SK-N-SH (cell line): Measurements from ENCODE around the gene USP34. TPM values are rescaled to one million over a fixed set of nuclear protein-coding genes. Genes with fewer than 3 reads are reported as not detected.

Experiments
- CTCF ChIA-PET: fragments of 300-600, 350-600 bp; formaldehyde crosslinking; extraction: SDS; loops from one replicate; lab custom pipeline; 2021; lab: Yijun Ruan, JAX
- POLR2A ChIA-PET: fragments of 350-600 bp; sonication (Branson Sonifier 250); formaldehyde crosslinking; extraction: SDS; loops from one replicate; lab custom pipeline; 2020; ENCODE audit warnings: antibody characterized with exemption, inconsistent platforms; lab: Yijun Ruan, JAX
- DNase-seq: peaks from one replicate; pipeline ENCODE4 v3.0.0; 2012
- H2AFZ ChIP-seq: fragments of 200-600 bp; sonication (generic); 2 replicates; pipeline ENCODE4 v1.8.1; 2016; ENCODE audit warnings: antibody characterized with exemption, mild to moderate bottlenecking, low read depth
- H3F3A ChIP-seq: fragments of 200-600 bp; sonication (generic); replicated peaks from 2 replicates; pipeline ENCODE3; 2016; ENCODE audit warnings: antibody characterized with exemption, mild to moderate bottlenecking; ENCODE audit not compliant: insufficient read depth
- H3K27ac ChIP-seq, 2 experiments: fragments of 200-500 bp in 1 of 2; fragments of 200-600 bp in 1 of 2; sonication (Bioruptor generic) in 1 of 2; sonication (generic), shearing (Covaris generic) in 1 of 2; 2 replicates each; pipeline versions ENCODE4 v1.5.1 to v1.6.1; 2014 to 2016; ENCODE audit warnings: low read depth in 2 of 2, inconsistent platforms in 1 of 2, low read length in 1 of 2, mild to moderate bottlenecking in 1 of 2, mixed read lengths in 1 of 2
- H3K27me3 ChIP-seq: fragments of 200-600 bp; sonication (generic), shearing (Covaris generic); 2 replicates; pipeline ENCODE4 v1.6.1; 2016; ENCODE audit warnings: mixed run types; ENCODE audit not compliant: insufficient read depth
- H3K36me3 ChIP-seq, 2 experiments: fragments of 200-500 bp in 1 of 2; fragments of 200-600 bp in 1 of 2; sonication (Bioruptor generic) in 1 of 2; sonication (generic) in 1 of 2; replicated peaks in 1 of 2; 2 replicates each; pipeline versions ENCODE3 to v1.5.1; 2014 to 2016; ENCODE audit warnings: low read length in 1 of 2, mild to moderate bottlenecking in 1 of 2; ENCODE audit not compliant: insufficient read depth in 2 of 2, control insufficient read depth in 1 of 2
- H3K4me1 ChIP-seq, 2 experiments: fragments of 200-500 bp in 1 of 2; fragments of 200-600 bp in 1 of 2; sonication (Bioruptor generic) in 1 of 2; sonication (generic), shearing (Covaris generic) in 1 of 2; 2 replicates each; pipeline versions ENCODE4 v1.5.1 to v1.6.1; 2014 to 2016; ENCODE audit warnings: low read depth in 1 of 2, low read length in 1 of 2, mixed run types in 1 of 2; ENCODE audit not compliant: insufficient read depth in 2 of 2, control insufficient read depth in 1 of 2
- H3K4me2 ChIP-seq: fragments of 200-600 bp; sonication (generic), shearing (Covaris generic); 2 replicates; pipeline ENCODE4 v1.6.1; 2017; ENCODE audit warnings: mixed run types
- H3K4me3 ChIP-seq, 2 experiments: fragments of 200-500 bp in 1 of 2; fragments of 200-600 bp in 1 of 2; sonication (Bioruptor generic) in 1 of 2; sonication (generic), shearing (Covaris generic) in 1 of 2; 2 replicates each; pipeline versions ENCODE4 v1.5.1 to v1.8.1; 2014 to 2016; ENCODE audit warnings: low read depth in 2 of 2, inconsistent platforms in 1 of 2, low read length in 1 of 2, mild to moderate bottlenecking in 1 of 2, mixed read lengths in 1 of 2, moderate library complexity in 1 of 2
- H3K79me2 ChIP-seq: fragments of 200-600 bp; sonication (generic); 2 replicates; pipeline ENCODE4 v1.8.1; 2017; ENCODE audit warnings: mild to moderate bottlenecking; ENCODE audit not compliant: insufficient read depth
- H3K9ac ChIP-seq: fragments of 200-600 bp; sonication (generic); 2 replicates; pipeline ENCODE4 v1.6.1; 2017; ENCODE audit warnings: mixed run types
- H3K9me2 ChIP-seq: fragments of 200-600 bp; sonication (generic); 2 replicates; pipeline ENCODE4 v1.6.1; 2017; ENCODE audit warnings: mixed run types
- H3K9me3 ChIP-seq: fragments of 200-600 bp; sonication (generic); 2 replicates; pipeline ENCODE4 v1.6.1; 2017; ENCODE audit warnings: mixed run types, mild to moderate bottlenecking, moderate library complexity
- H4K20me1 ChIP-seq: fragments of 200-600 bp; sonication (generic); 2 replicates; pipeline ENCODE4 v1.6.1; 2017; ENCODE audit warnings: mild to moderate bottlenecking, mixed run types; ENCODE audit not compliant: insufficient read depth
- FOSL2 ChIP-seq: IDR thresholded peaks from 2 replicates; pipeline ENCODE4 v1.4.0; 2012; ENCODE audit warnings: low read depth, mild to moderate bottlenecking, moderate library complexity, borderline replicate concordance
- GATA2 ChIP-seq: sonication (generic); formaldehyde crosslinking; IDR thresholded peaks from 2 replicates; pipeline ENCODE4 v1.5.0; 2020; ENCODE audit warnings: mild to moderate bottlenecking, missing genetic modification reagents
- NRF1 ChIP-seq: IDR thresholded peaks from 2 replicates; pipeline ENCODE4 v1.6.1; 2012; ENCODE audit warnings: low read depth, mild to moderate bottlenecking, low read length
- RFX5 ChIP-seq: IDR thresholded peaks from 2 replicates; pipeline ENCODE4 v1.6.1; 2012; ENCODE audit warnings: mild to moderate bottlenecking, improper control_type of control experiment, low read length
- YY1 ChIP-seq: IDR thresholded peaks from 2 replicates; pipeline ENCODE4 v1.4.0; 2012; ENCODE audit warnings: low read depth, mild to moderate bottlenecking
- WGBS: methylation state at CpG from one replicate; pipeline ENCODE4 v1.1.6; 2017; ENCODE audit warnings: low lambda C conversion rate; 5-methylcytosine and 5-hydroxymethylcytosine counted together
- polyA plus RNA-seq, 3 experiments: library from polyadenylated mRNA; depleted of rRNA; stranded (reverse); fragments of >200 nt; gene quantifications; 2 replicates each; pipeline ENCODE4 v1.2.3, GENCODE V29; 2012
- TF ChIP-seq, protein P1 (sequence below): fragments of 200-600 bp; sonication (generic); IDR thresholded peaks from 2 replicates; pipeline ENCODE4 v1.6.1; 2017; ENCODE audit warnings: antibody characterized with exemption, mild to moderate bottlenecking, moderate library complexity
- TF ChIP-seq, protein P2 (sequence below): IDR thresholded peaks from 2 replicates; pipeline ENCODE4 v1.6.1; 2012; ENCODE audit warnings: mild to moderate bottlenecking, low read depth, low read length, moderate library complexity
- TF ChIP-seq, protein P3 (sequence below): IDR thresholded peaks from 2 replicates; pipeline ENCODE4 v1.4.0; 2012; ENCODE audit warnings: low read depth, borderline replicate concordance
- TF ChIP-seq, protein P4 (sequence below): fragments of 150-350 bp; IDR thresholded peaks from 2 replicates; pipeline ENCODE4 v1.6.1; 2016; ENCODE audit warnings: mild to moderate bottlenecking, low read depth, low read length

The USP34 gene
- polyA plus RNA-seq, 1 of the 3 experiments (the other 2 are of a cell fraction): 31.4 TPM

DNA sequence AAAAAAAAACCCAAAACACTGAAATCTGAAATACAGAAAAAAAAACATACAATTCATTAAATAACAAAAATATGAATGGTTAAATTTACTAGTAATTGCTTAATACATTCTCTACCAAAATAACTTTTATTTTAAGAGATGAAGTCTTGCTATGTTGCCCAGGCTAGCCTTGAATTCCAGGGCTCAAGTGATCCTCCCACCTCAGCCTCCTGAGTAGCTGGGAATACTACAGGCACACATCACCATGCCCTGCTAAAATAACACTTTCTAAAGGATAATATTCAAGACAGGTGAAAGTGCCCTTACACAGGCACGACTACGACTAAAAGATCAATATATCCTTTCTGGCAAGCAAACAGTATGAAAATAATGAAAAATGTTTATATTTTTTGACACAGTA, 9.5 kb downstream of the USP34 start:
- TF ChIP-seq, protein P1, sequence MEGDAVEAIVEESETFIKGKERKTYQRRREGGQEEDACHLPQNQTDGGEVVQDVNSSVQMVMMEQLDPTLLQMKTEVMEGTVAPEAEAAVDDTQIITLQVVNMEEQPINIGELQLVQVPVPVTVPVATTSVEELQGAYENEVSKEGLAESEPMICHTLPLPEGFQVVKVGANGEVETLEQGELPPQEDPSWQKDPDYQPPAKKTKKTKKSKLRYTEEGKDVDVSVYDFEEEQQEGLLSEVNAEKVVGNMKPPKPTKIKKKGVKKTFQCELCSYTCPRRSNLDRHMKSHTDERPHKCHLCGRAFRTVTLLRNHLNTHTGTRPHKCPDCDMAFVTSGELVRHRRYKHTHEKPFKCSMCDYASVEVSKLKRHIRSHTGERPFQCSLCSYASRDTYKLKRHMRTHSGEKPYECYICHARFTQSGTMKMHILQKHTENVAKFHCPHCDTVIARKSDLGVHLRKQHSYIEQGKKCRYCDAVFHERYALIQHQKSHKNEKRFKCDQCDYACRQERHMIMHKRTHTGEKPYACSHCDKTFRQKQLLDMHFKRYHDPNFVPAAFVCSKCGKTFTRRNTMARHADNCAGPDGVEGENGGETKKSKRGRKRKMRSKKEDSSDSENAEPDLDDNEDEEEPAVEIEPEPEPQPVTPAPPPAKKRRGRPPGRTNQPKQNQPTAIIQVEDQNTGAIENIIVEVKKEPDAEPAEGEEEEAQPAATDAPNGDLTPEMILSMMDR: no peak
- TF ChIP-seq, protein P2, sequence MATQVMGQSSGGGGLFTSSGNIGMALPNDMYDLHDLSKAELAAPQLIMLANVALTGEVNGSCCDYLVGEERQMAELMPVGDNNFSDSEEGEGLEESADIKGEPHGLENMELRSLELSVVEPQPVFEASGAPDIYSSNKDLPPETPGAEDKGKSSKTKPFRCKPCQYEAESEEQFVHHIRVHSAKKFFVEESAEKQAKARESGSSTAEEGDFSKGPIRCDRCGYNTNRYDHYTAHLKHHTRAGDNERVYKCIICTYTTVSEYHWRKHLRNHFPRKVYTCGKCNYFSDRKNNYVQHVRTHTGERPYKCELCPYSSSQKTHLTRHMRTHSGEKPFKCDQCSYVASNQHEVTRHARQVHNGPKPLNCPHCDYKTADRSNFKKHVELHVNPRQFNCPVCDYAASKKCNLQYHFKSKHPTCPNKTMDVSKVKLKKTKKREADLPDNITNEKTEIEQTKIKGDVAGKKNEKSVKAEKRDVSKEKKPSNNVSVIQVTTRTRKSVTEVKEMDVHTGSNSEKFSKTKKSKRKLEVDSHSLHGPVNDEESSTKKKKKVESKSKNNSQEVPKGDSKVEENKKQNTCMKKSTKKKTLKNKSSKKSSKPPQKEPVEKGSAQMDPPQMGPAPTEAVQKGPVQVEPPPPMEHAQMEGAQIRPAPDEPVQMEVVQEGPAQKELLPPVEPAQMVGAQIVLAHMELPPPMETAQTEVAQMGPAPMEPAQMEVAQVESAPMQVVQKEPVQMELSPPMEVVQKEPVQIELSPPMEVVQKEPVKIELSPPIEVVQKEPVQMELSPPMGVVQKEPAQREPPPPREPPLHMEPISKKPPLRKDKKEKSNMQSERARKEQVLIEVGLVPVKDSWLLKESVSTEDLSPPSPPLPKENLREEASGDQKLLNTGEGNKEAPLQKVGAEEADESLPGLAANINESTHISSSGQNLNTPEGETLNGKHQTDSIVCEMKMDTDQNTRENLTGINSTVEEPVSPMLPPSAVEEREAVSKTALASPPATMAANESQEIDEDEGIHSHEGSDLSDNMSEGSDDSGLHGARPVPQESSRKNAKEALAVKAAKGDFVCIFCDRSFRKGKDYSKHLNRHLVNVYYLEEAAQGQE: no peak
- TF ChIP-seq, protein P3, sequence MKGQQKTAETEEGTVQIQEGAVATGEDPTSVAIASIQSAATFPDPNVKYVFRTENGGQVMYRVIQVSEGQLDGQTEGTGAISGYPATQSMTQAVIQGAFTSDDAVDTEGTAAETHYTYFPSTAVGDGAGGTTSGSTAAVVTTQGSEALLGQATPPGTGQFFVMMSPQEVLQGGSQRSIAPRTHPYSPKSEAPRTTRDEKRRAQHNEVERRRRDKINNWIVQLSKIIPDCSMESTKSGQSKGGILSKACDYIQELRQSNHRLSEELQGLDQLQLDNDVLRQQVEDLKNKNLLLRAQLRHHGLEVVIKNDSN: no peak
- TF ChIP-seq YY1 (no peak), FOSL2 (no peak), RFX5 (no peak), NRF1 (no peak), GATA2 (CRISPR knock-in tag) (no peak)
- TF ChIP-seq, protein P4, sequence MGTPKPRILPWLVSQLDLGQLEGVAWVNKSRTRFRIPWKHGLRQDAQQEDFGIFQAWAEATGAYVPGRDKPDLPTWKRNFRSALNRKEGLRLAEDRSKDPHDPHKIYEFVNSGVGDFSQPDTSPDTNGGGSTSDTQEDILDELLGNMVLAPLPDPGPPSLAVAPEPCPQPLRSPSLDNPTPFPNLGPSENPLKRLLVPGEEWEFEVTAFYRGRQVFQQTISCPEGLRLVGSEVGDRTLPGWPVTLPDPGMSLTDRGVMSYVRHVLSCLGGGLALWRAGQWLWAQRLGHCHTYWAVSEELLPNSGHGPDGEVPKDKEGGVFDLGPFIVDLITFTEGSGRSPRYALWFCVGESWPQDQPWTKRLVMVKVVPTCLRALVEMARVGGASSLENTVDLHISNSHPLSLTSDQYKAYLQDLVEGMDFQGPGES: no peak
- Histone ChIP-seq H3K9ac (no peak overlapping the region), H3F3A (peaks cover 21% of the 10 kb centered on the region), H3K27me3 (no peaks in the 10 kb centered on the region), H2AFZ (no peak overlapping the region), H3K9me2 (no peaks in the 10 kb centered on the region), H3K36me3 (peaks cover 0 to 9% of the 10 kb centered on the region in 2 experiments), H3K4me3 (no peak overlapping the region), H3K27ac (no peak overlapping the region), H3K4me1 (peaks cover 0 to 18% of the 10 kb centered on the region in 2 experiments; a peak in 1 of 4 replicates), H4K20me1 (peaks cover 67% of the 10 kb centered on the region), H3K4me2 (no peak overlapping the region), H3K9me3 (no peaks in the 10 kb centered on the region), H3K79me2 (peaks cover 100% of the 10 kb centered on the region)
- ChIA-PET CTCF (no interaction called here), POLR2A (no interaction called here)
- 100% methylated on average over 2 of the region's 2 CpGs for WGBS
- DNase-seq: no peak
